Measurements from ENCODE around the gene DNAJB1.
A peak's percentile ranks its signal among the peaks of the same experiment; 100 is the strongest.
"Not testable (repeated sequence)": the region's sequence is repeated elsewhere in the genome, so short reads cannot be mapped to it uniquely, and the experiment has no call there.

Gene DNAJB1

GRCh38 chr19:14519860-14520407 lies 1.7 kb upstream of the DNAJB1 start:
- no peak for DNase-seq

DNA sequence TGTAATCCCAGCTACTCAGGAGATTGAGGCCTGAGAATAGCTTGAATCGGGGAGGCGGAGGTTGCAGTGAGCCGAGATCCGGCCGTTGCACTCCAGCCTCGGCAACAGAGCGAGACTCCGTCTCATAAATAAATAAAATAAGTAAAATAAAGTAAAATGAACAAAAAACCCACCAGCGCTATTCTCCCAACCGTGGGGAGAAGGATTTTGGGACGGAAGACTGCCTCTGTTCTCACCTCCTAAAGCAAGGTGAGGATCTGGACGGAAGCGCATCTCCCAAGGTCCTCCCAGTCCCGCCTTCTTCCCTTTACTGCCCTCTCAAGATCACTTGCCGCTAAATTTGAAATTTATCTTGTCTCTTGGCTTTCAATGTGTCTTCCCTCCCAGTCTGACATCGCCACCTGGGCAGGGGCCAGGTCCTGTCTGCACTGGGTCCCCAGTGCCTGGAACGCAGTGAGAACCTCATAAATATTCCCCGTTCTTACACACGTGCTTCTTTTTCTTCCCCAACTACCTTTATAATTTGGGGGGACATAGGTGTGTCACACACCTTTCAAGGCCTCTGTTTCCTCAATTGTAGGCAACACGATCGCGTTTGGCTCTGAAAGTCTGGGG lies 1.2 kb upstream of the DNAJB1 start:
- no peak for DNase-seq

GRCh38 chr19:14517446-14517839 lies 754 bp downstream of the DNAJB1 start:
- no peak for DNase-seq

DNA sequence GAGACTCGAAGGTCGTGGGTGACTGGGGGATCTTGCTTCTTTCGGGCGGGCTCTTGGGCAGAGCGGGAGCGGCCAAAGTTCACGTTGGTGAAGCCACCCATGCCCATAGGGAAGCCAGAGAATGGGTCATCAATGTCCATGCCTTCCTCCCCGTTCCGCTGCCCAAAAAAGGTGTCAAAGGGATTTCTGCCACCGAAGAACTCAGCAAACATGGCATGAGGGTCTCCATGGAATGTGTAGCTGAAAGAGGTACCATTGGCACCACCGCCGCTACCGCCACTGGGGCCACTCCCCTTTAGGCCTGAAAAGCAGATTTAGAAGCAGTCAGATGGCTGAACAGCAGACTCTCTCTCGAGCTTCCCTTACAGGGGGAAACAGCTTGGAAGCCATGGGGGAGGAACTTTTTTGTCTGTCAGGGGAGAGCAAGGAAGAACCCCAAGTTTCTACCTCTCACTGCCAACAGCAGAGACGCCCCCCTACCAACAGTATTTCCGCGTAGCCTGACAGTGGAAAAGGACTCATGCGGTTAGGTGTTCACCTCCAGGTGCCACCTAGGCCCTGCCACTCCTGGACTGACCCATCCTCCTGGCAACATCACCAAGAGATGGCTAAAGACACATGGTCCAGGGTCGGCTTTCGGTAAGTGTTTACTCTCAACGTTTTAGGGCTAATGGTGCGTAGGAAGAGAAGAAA lies 1.3 kb downstream of the DNAJB1 start:
- DNase-seq: no peak

GRCh38 chr19:14516048-14516534 lies 2.1 kb downstream of the DNAJB1 start:
- DNase-seq: no peak

DNA sequence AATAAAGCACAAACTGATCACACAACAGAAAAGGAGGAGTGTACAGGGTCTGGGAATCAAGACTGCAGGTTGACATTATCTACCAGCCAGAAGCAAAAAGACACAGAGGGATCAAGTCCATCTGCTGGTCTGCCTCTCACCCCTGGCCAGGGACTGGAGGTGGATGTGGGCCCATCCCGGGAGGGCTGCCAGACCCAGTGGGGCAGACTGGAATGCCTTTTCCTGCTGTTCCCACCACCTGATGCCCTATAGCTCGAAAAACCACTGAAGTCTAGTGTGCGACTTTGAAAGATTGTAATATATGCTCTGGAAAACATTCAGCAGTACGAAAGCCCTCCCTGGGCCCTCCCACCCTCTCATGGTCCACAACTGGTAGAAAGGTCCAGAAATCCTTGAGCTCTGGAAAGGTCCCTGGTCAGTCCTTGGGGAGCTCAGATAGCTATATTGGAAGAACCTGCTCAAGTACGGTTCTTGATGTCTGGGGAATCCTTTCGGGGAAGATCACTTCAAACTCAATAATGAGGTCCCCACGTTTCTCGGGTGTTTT lies 2.6 kb downstream of the DNAJB1 start:
- no peak for DNase-seq

GRCh38 chr19:14514215-14514863 lies 3.9 kb downstream of the DNAJB1 start:
- DNase-seq: no peak

DNA sequence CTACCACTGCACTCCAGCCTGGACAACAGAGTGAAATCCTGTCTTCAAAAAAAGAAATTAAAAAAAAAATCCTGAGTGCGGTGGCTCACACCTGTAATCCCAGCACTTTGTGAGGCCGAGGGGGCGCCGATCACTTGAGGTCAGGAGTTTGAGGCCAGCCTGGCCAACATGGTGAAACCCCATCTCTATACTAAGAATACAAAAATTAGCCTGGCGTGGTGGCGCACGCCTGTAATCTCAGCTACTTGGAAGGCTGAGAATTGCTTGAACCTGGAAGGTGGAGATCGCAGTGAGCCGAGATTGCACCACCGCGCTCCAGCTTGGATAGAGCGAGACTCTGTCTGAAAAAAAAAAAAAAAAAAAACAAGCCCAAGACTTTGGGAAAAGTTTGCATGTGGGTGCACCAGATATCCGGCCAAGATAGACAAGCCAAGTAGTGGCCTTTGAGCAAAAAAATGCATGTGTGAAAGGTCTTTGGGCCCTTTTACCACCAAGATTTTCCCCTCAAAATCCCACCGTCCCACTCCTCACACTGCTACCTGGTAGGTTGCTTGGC lies 5.7 kb downstream of the DNAJB1 start:
- no peak for DNase-seq

DNA sequence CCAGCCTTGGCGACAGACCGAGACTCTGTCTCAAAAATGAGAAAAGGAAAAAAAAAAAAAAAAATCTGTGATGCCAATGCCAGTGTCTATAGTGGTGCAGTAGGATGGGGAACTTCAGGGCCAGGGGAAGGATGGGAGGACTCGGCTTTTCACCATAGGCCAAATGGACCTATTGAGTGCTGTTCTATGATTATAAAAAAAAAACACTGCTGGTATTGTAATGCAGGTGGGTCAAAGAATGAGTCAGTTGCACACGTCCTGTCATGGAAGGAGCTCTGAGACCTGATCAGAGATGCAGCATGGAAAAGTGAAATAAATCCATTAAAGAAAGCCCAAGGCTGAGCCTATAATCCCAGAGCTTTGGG lies 7.0 kb downstream of the DNAJB1 start:
- no peak for DNase-seq

DNA sequence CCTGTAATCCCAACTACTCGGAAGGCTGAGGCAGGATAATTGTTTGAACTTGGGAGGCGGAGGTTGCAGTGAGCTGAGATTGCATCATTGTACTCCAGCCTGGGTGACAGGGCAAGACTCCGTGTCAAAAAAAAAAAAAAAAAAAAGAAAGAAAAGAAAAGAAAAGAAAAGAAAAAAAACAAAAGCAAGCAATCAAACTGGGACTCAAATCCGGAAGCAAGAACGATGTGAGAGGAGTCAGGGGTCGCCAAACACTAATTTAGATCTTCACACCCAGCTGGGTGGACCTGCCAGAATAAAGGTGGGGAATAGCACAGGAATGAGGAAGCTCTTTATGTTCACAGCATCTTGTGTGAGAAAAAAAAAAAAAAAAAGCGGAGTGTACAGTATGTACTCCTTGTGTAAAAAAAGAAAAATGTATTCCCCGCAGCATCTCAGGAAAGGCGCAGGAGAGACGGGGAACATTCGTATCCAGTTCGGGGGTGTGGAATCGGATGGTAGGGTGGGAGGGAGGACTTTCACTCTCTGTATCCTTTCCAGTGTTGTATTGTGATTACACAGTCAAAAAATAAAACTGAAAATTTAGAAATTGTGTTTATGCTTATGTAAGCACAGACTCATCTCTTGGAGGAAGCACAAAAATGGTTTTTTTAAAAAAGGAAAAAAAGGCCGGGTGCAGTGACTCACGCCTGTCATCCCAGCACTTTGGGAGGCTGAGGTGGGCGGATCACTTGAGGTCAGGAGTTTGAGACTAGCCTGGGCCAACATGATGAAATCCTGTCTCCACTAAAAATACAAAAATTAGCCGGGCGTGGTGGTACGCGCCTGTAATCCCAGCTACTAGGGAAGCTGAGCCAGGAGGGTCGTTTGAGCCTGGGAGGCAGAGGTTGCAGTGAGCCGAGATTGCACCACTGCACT lies 7.6 kb downstream of the DNAJB1 start:
- peak; percentile 83 for DNase-seq

DNA sequence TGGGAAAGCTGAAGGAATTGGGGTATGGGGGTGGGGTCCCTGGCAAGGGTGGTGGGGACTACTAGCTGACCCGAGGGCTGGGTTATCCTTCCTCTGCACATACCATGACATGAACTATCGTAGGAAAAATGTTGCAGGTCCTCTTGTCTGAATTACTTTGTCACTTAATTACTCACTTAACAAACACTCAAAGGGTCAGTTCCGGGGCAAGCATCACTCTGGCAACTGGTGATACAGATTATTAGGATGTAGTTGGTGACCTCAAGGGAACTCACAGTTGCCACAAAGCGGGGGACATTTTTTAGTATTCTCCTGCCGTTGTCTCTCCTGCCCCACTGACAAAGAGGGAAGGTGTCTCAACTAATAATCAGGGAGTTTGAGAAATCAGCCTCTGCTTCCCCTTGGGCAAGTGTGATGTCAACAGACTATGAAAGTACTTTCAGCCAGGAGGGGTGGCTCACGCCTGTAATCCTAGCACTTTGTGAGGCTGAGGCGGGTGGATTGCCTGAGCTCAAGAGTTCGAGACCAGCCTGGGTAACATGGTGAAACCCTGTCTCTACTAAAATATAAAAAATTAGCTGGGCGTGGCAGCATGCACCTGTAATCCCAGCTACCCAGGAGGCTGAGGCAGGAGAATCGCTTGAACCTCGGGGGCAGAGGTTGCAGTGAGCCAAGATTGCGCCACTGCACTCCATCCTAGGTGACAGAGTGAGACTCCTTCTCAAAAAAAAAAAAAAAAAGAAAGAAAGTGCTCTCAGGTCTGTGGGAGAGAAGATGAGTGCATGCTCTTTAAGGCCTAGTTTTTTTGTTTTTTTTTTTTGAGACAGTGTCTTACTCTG lies 10.3 kb downstream of the DNAJB1 start:
- DNase-seq: peak; percentile 74

- peak; percentile 96 for DNase-seq
These were observed 12.5 kb downstream of the DNAJB1 start for GRCh38 chr19:14505488-14506239.

DNA sequence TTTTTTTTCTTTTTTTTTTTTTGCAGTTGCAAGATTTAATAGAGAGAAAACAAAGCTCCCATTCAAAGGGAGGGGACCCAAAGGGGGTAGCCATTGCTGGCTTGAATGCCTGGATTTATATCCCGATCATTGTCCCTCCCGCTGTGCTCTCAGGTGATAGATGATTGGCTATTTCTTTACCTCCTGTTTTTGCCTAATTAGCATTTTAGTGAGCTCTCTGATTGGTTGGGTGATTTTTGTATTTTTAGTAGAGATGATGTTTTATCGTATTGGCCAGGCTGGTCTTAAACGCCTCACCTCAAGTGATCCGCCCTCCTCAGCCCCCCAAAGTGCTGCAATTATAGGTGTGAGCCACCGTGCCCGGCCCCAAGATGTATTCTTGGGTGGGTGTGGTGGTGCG lies 13.6 kb downstream of the DNAJB1 start:
- DNase-seq: not testable (repeated sequence)

DNA sequence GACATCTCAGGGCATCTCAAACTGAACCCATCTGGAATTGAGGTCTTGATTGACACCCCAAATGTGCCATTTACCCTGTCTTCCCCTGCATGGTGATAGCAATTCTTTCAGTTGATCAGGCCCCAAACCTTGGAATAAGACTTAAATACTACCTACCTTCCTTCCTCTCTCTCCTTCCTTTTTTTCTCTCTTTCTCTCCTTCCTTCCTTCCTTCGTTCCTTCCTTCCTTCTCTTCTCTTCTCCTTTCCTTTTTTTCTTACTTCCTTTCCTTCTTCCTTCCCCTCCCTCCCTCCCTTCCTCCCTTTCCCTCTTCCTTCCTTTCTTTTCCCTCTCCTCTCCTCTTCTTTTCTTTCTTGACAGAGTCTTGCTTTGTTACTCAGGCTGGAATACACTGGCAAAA lies 14.9 kb downstream of the DNAJB1 start:
- no peak for DNase-seq

DNA sequence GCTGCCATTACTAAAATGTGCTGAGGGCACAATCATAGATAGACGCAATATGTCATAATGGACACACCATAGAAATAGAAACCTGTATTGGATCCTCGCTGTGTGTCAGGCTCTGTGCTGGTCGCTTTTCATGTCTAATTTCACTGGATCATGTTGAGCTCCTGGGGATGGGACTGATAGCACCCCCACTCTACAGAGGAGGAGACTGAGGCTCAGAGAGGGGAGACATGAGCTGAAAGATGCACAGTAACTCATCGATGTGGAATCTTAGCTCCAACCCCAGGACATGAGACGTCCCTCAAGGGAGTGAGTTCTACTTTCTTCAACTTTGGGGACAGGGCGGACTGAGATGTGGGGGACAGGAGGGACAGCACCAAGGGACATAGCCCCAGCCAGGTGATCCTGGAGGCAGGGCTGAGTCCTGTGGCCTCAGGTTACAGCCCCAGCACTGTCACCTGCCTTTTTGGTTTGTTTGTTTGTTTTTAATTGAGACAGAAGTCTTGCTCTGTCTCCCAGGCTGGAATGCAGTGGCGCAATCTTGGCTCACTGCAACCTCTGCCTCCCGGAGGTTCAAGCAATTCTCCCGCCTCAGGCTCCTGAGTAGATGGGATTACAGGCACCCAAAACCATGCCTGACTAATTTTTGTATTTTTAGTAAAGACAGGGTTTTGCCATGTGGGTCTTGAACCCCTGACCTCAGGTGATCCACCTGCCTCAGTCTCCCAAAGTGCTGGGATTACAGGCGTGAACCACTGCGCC lies 15.7 kb downstream of the DNAJB1 start:
- DNase-seq: peak; percentile 34

DNA sequence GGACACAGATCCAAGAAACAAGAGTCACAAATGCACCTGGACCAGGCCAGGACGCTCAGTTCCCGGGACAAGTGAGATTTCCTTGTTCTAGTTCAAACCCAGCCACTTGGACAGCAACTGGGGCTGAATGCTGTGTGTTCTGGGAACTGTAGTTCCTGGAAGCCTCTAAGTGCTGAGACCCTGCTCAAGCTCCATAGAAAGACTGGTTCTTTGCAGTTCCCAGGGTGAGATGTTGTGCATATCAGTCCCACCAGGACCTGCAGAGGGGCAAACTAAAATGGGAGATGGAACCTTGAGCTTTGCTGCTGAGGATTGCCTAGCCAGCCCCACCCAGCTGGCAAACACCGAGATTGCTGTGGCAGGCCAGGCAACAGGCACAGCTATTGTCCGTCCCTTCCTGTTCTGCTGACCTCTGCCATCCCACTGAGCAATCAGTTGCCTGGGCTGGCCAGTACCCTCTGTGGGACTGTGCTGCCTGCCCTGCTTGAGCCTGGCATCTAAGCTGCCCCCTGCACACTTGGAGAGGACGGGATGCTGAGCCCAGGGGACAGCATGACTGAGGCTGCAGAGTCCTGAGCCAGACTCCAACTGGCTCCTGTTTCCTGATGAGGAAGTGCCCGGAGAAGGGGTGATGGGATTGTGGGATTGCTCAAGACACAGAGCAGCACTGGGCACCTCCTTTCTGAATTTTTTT lies 20.8 kb downstream of the DNAJB1 start:
- DNase-seq: no peak

GRCh38 chr19:14496834-14497227 lies 21.4 kb downstream of the DNAJB1 start:
- DNase-seq: no peak

DNA sequence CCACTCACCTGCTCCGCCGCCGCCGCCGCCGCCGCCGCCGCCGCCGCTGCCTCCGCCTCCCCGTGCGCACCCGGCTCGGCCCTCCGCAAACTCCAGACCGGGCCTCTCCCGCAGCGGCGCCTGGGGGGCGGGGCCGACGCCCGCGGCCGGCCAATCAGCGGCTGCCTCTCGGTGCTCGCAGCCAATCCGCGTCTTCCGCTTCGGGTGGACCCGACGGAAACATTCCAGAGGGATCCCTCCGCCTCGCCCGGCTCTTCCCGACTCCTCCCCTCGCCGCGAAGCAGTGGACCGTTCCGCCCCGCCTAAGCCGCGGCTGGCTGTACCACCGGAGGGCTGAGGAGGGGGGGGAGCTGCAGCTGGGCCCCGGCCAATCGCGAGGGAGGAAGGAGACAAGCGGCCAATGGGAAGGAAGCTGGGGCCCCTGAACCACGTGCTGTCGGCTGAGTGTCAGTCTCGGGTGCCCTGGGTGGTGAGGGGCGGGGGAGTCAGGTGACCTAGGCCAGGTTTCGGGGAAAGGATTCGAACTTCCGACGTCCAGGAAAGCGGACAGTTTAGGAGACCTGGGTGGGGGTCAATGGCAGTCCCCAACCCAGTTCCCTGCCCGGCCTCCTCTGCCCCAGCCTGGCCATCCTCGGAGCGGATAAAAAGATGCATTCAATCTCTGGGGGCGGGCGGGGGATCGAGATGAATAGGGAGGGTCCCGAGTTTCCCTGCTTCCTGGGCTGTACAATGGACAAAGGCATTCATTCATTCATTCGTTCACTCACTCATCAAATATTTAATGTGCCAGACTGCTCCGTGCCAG lies 22.0 kb downstream of the DNAJB1 start, which contains the start of gene GIPC1:
GIPC1 (minus strand) TSS at position 99 of the 805 bp plus-strand sequence. CDS start 13,151 bp downstream, outside the sequence.
- DNase-seq: peak; percentile 100

Measured in fibroblast of skin of scalp (primary cell).